AG04449 (cell line): Measurements from ENCODE around the gene PML.

ENCODE experiments used
- CTCF ChIA-PET: fragments of 350-600 bp; formaldehyde crosslinking; extraction: SDS; loops from one replicate; lab custom pipeline; 2021; ENCODE audit warnings: antibody characterized with exemption; lab: Yijun Ruan, JAX
- POLR2A ChIA-PET: fragments of 400-600, 350-600 bp; formaldehyde crosslinking; extraction: SDS; loops from one replicate; lab custom pipeline; 2020; ENCODE audit warnings: antibody characterized with exemption, inconsistent platforms; lab: Yijun Ruan, JAX
- DNase-seq: peaks from one replicate; pipeline ENCODE4 v3.0.0-alpha.2; 2010; ENCODE audit warnings: low read depth, low spot score
- H3K4me3 ChIP-seq: 2 replicates; pipeline ENCODE4 v1.5.1; 2011; ENCODE audit warnings: low read depth, mild to moderate bottlenecking, control low read depth, low read length
- TF ChIP-seq, protein P1 (sequence below): IDR thresholded peaks from one replicate; pipeline ENCODE4 v1.5.1; 2011; ENCODE audit warnings: mild to moderate bottlenecking, moderate library complexity, low read length, control low read depth, inconsistent platforms; ENCODE audit not compliant: insufficient read depth; ENCODE audit errors: missing control alignments

Gene PML

GRCh38 chr15:73979636-73980035, 14.9 kb upstream of the PML start:
- TF ChIP-seq, protein P1, sequence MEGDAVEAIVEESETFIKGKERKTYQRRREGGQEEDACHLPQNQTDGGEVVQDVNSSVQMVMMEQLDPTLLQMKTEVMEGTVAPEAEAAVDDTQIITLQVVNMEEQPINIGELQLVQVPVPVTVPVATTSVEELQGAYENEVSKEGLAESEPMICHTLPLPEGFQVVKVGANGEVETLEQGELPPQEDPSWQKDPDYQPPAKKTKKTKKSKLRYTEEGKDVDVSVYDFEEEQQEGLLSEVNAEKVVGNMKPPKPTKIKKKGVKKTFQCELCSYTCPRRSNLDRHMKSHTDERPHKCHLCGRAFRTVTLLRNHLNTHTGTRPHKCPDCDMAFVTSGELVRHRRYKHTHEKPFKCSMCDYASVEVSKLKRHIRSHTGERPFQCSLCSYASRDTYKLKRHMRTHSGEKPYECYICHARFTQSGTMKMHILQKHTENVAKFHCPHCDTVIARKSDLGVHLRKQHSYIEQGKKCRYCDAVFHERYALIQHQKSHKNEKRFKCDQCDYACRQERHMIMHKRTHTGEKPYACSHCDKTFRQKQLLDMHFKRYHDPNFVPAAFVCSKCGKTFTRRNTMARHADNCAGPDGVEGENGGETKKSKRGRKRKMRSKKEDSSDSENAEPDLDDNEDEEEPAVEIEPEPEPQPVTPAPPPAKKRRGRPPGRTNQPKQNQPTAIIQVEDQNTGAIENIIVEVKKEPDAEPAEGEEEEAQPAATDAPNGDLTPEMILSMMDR: no peak
- no peak for DNase-seq
- H3K4me3 ChIP-seq: no peak overlapping the region
- ChIA-PET POLR2A (no interaction called here), CTCF (interaction anchor here (1.4 to 17.4 kb wide), 4 partner anchors 9 to 340 kb away, joined by 3 to 544 read pairs (median 140); no protein-coding TSS in a partner anchor)

DNA sequence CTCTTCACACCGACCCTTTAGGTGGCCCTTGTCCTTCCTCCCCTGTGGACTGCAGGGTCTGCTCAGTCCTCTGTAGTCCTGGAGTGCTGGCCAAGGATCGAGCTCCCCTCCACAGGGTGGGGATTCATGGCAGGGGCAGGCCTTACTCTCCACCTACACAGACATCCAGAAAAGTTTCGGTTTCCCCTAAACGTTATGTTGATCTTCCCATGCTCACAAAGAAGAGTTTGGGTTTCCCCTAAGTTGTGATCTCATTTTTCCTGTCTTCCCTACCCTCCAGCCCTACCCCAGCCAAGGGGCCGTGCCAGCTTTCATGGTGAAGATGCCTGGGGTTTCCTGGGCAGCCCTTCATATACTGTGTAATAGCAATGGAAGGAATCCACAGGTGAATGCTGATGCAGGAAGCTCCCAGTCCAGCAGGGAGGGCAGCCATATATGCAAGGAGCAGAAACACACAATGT, 12.7 kb upstream of the PML start:
- DNase-seq: no peak
- POLR2A ChIA-PET: interaction anchor here (0.9 to 1.2 kb wide), 2 partner anchors 25 to 59 kb away, joined by 3 read pairs; no protein-coding TSS in a partner anchor
- H3K4me3 ChIP-seq: no peak overlapping the region
- TF ChIP-seq, protein P1: no peak
- CTCF ChIA-PET: interaction anchor here (1.0 to 3.6 kb wide), 13 partner anchors 9 to 326 kb away, joined by 3 to 37 read pairs (median 6); partner anchors contain the start of genes PML and STOML1

DNA sequence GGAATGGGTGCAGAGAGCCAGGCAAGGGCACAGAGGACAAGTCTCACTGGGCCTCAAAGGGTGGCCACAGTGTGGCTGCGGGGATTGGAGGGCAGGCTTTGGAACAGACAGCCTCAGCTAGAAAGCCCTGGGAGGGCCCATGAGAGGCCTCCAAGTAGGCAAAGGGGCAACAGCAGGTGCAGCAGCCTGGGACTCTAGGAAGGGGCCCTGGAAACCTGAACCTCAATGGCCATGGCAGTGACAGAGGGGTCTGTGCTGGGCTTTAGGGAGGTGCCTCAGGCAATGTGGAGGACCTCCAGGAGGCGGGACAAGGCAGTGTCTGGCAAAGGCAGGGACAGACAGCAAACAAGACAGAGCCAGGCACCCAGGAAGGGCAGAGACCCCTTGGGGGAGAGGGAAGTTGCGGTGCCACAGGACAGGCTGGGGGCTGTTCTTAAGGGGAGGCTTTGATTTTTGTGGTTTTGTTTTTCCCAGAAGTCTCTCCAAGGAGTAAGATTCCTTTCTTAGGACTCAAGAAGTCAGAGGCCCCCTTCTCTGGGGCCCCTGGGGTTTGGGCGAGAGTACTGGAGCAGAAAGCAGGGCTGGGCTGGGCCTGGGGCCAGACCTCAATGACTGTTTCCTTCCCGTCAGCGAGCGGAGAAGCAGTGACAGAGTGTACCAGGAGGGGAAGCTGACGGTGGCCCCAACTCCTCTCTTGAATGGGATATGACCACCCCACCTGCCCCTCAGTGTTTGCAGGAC, 12.1 kb upstream of the PML start:
- H3K4me3 ChIP-seq: peak overlapping the region; percentile 20
- ChIA-PET POLR2A (interaction anchor here (0.6 to 1.2 kb wide), 5 partner anchors 12 to 58 kb away, joined by 3 to 5 read pairs (median 3); partner anchors contain the start of gene PML), CTCF (interaction anchor here (0.7 to 3.6 kb wide), 17 partner anchors 8 to 340 kb away, joined by 3 to 37 read pairs (median 6); partner anchors contain the start of genes PML and STOML1)
- peak; percentile 81 for DNase-seq
- TF ChIP-seq, protein P1: no peak

DNA sequence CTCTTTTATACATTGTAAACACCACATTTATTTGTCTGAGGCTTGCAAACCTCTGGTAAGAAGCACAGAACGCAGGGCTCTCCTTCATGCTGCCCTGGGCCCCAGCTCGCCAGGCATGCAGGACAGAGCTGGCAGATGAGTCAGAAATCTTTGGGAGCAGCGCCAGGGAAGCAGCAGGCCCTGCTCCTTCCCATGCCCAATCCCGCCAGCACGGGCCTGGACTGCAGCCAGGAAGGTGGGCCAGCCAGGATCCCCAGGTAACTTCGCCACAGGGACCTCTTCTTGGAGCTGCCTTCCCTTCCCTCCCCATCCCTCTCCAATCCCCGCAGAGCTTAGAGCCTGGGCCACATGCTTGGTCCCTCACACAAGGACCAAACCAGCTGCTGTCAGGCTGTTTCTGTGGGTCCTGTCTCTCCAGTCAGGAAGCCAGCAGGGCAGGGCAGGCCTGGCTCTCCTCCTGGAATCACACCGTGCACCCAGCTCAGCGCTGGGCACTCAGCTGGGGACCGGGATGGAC, 11.2 kb upstream of the PML start:
- no peak for DNase-seq
- TF ChIP-seq, protein P1: no peak
- H3K4me3 ChIP-seq: no peak overlapping the region
- CTCF ChIA-PET: interaction anchor here (0.7 to 3.6 kb wide), 9 partner anchors 9 to 339 kb away, joined by 3 to 37 read pairs (median 6); partner anchors contain the start of genes PML and STOML1
- POLR2A ChIA-PET: interaction anchor here (0.6 to 1.0 kb wide), 4 partner anchors 10 to 28 kb away, joined by 3 to 5 read pairs (median 5); partner anchors contain the start of gene PML

DNA sequence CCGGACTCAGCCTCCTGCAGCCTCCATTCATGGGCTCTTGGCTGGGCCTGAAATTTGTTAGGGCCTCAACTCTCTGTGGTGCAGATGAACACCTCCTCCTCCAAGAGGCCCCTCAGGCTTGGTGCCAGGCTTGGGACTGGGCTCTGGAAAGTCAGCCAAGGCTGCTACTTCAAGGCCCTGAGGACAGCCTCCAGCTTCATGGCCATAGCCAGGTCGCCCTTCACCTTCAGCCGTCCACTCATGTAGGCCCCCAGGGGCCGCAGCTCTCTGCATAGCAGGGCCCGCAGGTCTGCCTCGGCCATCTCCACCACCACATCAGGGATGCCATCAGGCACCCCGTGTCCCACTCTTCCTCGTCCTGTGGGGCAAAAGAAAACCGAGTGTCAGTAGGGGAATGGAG, 10.7 kb upstream of the PML start:
- H3K4me3 ChIP-seq: no peak overlapping the region
- POLR2A ChIA-PET: interaction anchor here (0.9 kb wide), 1 partner anchor 11 kb away, joined by 5 read pairs; no protein-coding TSS in a partner anchor
- DNase-seq: no peak
- TF ChIP-seq, protein P1: no peak
- CTCF ChIA-PET: interaction anchor here (0.6 to 3.6 kb wide), 9 partner anchors 9 to 339 kb away, joined by 3 to 37 read pairs (median 6); partner anchors contain the start of genes PML and STOML1
